ENCODE data around the gene SEPTIN11.

The SEPTIN11 gene

GRCh38 chr4:76949276-76950051, at the start of gene SEPTIN11:
TSS of gene SEPTIN11 (plus strand) at chr4:76949752. CDS start at chr4:76949904, 152 bp downstream.
- peak; percentile 96 for DNase-seq

GRCh38 chr4:76902233-76902890, 47.2 kb upstream of the SEPTIN11 start:
- DNase-seq: no peak

- no peak for DNase-seq
These were observed 44.8 kb upstream of the SEPTIN11 start for GRCh38 chr4:76904646-76905190.

- DNase-seq: no peak
These were observed 44.0 kb upstream of the SEPTIN11 start for GRCh38 chr4:76905521-76905920.

GRCh38 chr4:76909711-76910110, 39.8 kb upstream of the SEPTIN11 start:
- DNase-seq: no peak

- no peak for DNase-seq
These were observed 28.8 kb upstream of the SEPTIN11 start for GRCh38 chr4:76920715-76921114.

GRCh38 chr4:76923619-76924357, 25.8 kb upstream of the SEPTIN11 start:
- no peak for DNase-seq

GRCh38 chr4:76926841-76927240, 22.7 kb upstream of the SEPTIN11 start:
- peak; percentile 2 for DNase-seq

- no peak for DNase-seq
These were observed 18.9 kb upstream of the SEPTIN11 start for GRCh38 chr4:76930685-76931084.

- no peak for DNase-seq
These were observed 18.5 kb upstream of the SEPTIN11 start for GRCh38 chr4:76931087-76931486.

GRCh38 chr4:76931576-76932276, 17.8 kb upstream of the SEPTIN11 start:
- DNase-seq: no peak

GRCh38 chr4:76939184-76939583, 10.4 kb upstream of the SEPTIN11 start:
- DNase-seq: no peak

- DNase-seq: no peak
These were observed 6.4 kb upstream of the SEPTIN11 start for GRCh38 chr4:76943129-76943620.

GRCh38 chr4:76943790-76944189, 5.8 kb upstream of the SEPTIN11 start:
- no peak for DNase-seq

- DNase-seq: no peak
These were observed 2.2 kb upstream of the SEPTIN11 start for GRCh38 chr4:76947369-76947768.

- peak; percentile 94 for DNase-seq
These were observed 893 bp upstream of the SEPTIN11 start for GRCh38 chr4:76948443-76949275.

GRCh38 chr4:76950052-76950955, 752 bp downstream of the SEPTIN11 start:
- DNase-seq: peak; percentile 91

GRCh38 chr4:76950956-76951671, 1.6 kb downstream of the SEPTIN11 start:
- DNase-seq: no peak

- no peak for DNase-seq
These were observed 2.1 kb downstream of the SEPTIN11 start for GRCh38 chr4:76951672-76952010.

GRCh38 chr4:76952071-76952470, 2.5 kb downstream of the SEPTIN11 start:
- DNase-seq: no peak
